ENCODE results near the gene OR2M4. TPM values are rescaled to one million over a fixed set of nuclear protein-coding genes. Genes with fewer than 3 reads are reported as not detected.

OR2M4 gene
- total RNA-seq, 1 experiment from 2014 or later, result not detected

- Mint-ChIP-seq H3K27me3 (ENCODE audit: low read depth) (peaks cover 3% of the 10 kb centered on the region), H3K27ac (no peak overlapping the region), H3K4me3 (no peak overlapping the region), H3K9me3 (peaks cover 86 to 88% of the 10 kb centered on the region in 2 experiments), H3K4me1 (no peaks in the 10 kb centered on the region), H3K36me3 (ENCODE audit: insufficient read depth in 1 of 3, low read depth in 3 of 3) (peaks cover 2 to 44% (median 15%) of the 10 kb centered on the region in 3 experiments; a peak in 6 of 7 replicates)
- no peaks in the 10 kb centered on the region for H3K27me3 ChIP-seq (ENCODE audit: insufficient read depth, low read length)
- H4K20me1 ChIP-seq (ENCODE audit: control insufficient read depth, insufficient read depth, insufficient read length), result no peaks in the 10 kb centered on the region
- H2BK5ac ChIP-seq (ENCODE audit: insufficient read length, low read length), result no peak overlapping the region
- no peaks in the 10 kb centered on the region for H3K79me1 ChIP-seq (ENCODE audit: insufficient read depth, low read depth, low read length, poor library complexity, severe bottlenecking)
- H3K4ac ChIP-seq (ENCODE audit: low read depth, low read length), result no peak overlapping the region
- H2BK12ac ChIP-seq (ENCODE audit: insufficient read length, low read depth, low read length), result no peak overlapping the region
- no CpG with 5 or more reads among the region's 3 CpGs for WGBS (ENCODE audit: extremely low coverage, insufficient read length, low lambda C conversion rate)
- no peak overlapping the region for H2AK5ac ChIP-seq (ENCODE audit: insufficient read length, low read length)
- no peak overlapping the region for H3T11ph ChIP-seq (ENCODE audit: low read length)
- H4K5ac ChIP-seq (ENCODE audit: insufficient read length, low read depth, low read length), result no peak overlapping the region
- H3K56ac ChIP-seq (ENCODE audit: insufficient read length, low read depth, low read length), result no peak overlapping the region
- no peak overlapping the region for H3K9ac ChIP-seq (ENCODE audit: extremely low read depth, insufficient read length, low read length)
- H3K14ac ChIP-seq (ENCODE audit: insufficient read depth, low read length), result no peak overlapping the region
- no peak overlapping the region for H2AFZ ChIP-seq (ENCODE audit: low read length)
- H3K79me2 ChIP-seq (ENCODE audit: insufficient read depth, low read length), result no peaks in the 10 kb centered on the region
- no peak overlapping the region for H3K18ac ChIP-seq (ENCODE audit: insufficient read length, low read depth, low read length)
- no peak overlapping the region for H4K8ac ChIP-seq (replicated peaks; ENCODE audit: insufficient read length, low read depth, low read length)
- no peak overlapping the region for H3K27ac ChIP-seq (ENCODE audit: insufficient read length, low read depth, low read length)
- H2BK120ac ChIP-seq (ENCODE audit: low read depth, low read length, poor library complexity, severe bottlenecking), result no peak overlapping the region
- peaks cover 49% of the 10 kb centered on the region for H3K9me3 ChIP-seq (ENCODE audit: control insufficient read depth, low read depth, low read length)
- DNase-seq, result no peak
- H3K4me2 ChIP-seq (ENCODE audit: insufficient read depth, insufficient read length, low read length), result no peak overlapping the region
- H3K23ac ChIP-seq (ENCODE audit: insufficient read length, low read depth, low read length), result no peak overlapping the region
- H3K4me1 ChIP-seq (ENCODE audit: insufficient read depth, low read length), result no peaks in the 10 kb centered on the region
- TF ChIP-seq CTCF (conservative IDR thresholded peaks at IDR 0.05), result no peak
- H4K91ac ChIP-seq (ENCODE audit: insufficient read length, low read depth, low read length), result no peak overlapping the region
- no peak overlapping the region for H2BK20ac ChIP-seq (ENCODE audit: low read depth, low read length, poor library complexity, severe bottlenecking)
- no peaks in the 10 kb centered on the region for H3K23me2 ChIP-seq (ENCODE audit: insufficient read length, low read depth, low read length, poor library complexity, severe bottlenecking)
- H2BK15ac ChIP-seq (ENCODE audit: low read depth, low read length), result no peak overlapping the region
Observed at GRCh38 chr1:248187363-248187762, 43.9 kb upstream of the OR2M4 start.

Measured in H9 (cell line).